DLD1 (cell line): ENCODE results near the gene GRAMD1A.

ENCODE experiments used
- in situ Hi-C: cut with HindIII; loops from 2 replicates; pipeline ENCODE4 v1.10.0; 2017; ENCODE audit warnings: low sequenced_read_pairs

Gene GRAMD1A

GRCh38 chr19:35069696-35070095, 69.6 kb downstream of the GRAMD1A start:
- in situ Hi-C loops: no loop called here

DNA sequence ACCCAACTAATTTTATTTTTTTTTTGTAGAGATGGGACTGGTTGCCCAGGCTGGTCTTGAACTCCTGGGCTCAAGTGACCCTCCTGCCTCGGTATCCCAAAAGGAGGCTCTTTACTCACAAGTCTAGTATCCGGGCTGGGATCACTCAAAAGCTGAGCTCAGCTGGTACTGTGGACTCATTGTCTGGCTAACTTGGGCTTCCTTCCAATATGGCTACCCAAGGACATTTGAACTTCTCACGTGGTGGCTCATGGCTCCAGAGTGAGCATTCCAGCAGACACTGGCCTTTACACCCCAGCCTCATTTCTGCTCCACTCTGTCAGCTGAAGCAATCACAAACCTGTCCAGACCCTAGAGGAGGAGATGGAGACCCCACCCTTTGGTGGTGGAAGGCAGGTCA, 70.3 kb downstream of the GRAMD1A start:
- in situ Hi-C loops: no loop called here

DNA sequence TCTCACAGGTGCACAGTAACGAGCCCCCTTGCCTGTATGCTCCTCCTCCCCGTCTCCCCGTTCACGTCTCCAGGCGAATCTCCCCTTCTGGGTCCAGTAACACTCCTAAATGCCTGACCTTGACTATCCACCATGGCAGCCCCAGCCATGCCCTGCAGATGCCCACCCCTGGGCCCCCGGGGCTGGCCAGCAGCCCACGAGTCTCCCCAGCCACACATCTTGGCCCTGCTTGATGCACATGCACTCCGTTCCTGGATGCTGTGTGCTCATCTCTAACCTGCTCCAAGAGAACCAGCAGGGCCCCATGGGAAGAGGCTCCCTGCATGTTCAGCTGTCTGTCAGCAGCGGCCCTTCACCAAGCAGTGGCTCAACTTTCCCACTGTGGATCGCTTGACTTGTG, 73.4 kb downstream of the GRAMD1A start:
- in situ Hi-C loops: no loop called here

- in situ Hi-C loops: no loop called here
These were observed 73.8 kb downstream of the GRAMD1A start for GRCh38 chr19:35073941-35074340.

DNA sequence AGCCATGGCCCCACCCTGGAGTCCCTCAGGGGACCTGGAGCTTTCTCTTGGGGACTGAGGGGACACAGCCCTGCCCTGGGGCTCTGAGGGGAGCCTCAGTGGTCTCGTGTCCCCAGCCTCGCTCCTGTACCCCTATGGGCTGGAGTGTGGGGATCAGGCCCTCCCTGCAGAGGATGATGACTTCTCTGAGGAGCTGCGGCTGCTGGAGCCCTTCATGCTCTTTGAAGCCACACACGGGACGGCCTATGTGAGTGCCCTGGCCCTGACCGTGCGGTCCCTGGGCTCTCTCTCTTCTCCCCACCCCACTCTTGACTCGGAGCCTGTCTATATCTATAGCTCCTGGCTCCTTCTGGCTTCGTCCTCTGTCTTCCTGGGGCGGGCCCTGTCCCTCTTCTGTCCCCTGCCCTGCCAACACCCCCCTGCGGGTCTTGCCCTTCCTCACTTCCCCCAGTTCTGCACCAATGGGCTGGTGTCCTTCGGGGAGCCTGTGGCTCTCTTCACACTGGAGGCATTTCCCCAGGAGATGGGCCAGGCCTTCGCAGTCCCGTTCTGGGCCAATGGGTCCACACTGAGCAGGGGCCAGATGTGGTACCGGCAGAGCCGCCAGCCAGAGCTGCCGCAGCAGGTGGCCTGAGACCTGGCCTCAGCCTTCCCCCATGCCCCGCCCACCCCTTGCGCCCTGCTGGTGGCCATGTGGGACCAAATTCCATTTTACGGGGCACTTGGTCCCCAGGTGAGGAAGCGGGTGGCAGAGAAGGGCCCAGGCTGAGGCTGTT, 74.5 kb downstream of the GRAMD1A start:
- in situ Hi-C loops: no loop called here

GRCh38 chr19:35075202-35076025, 75.3 kb downstream of the GRAMD1A start:
- in situ Hi-C loops: no loop called here

- in situ Hi-C loops: no loop called here
These were observed 75.9 kb downstream of the GRAMD1A start for GRCh38 chr19:35076026-35076370.
